K562 (cell line): Measurements from ENCODE around the gene SLC7A8. TPM values are rescaled to one million over a fixed set of nuclear protein-coding genes. Genes with fewer than 3 reads are reported as not detected.

Experiments
- ATAC-seq: fragments of 200-7000 bp; cut with Tn5 transposase; 3 replicates; pipeline ENCODE4 v1.9.1; 2020; ENCODE audit warnings: moderate library complexity
- BruUV-seq: library from RNA; stranded (reverse); fragments of 400-500 nt; replicated peaks from 2 replicates; lab custom pipeline; 2021; lab: Mats Ljungman, UMichigan
- CTCF ChIA-PET: fragments of 300-600 bp; formaldehyde crosslinking; extraction: SDS; loops from one replicate; lab custom pipeline; 2021; ENCODE audit warnings: low intra/inter-chr PET ratio; lab: Yijun Ruan, JAX
- POLR2A ChIA-PET: fragments of 300-600, 350-650 bp; sonication (Branson Sonifier 250); formaldehyde crosslinking; extraction: SDS; loops from one replicate; lab custom pipeline; 2021; ENCODE audit warnings: antibody characterized with exemption, inconsistent platforms; lab: Yijun Ruan, JAX
- DNase-seq, 4 experiments: peaks; one replicate each; pipeline versions ENCODE4 v3.0.0 to v3.0.0-alpha.2; 2011 to 2018; ENCODE audit warnings: low spot score in 3 of 4, mixed read lengths in 3 of 4; ENCODE audit errors: extremely low read depth in 1 of 4
- FAIRE-seq: peaks from 2 replicates; lab custom pipeline; 2011; peaks lifted over from hg19 to GRCh38; lab: Jason Lieb, UNC
- H2AFZ ChIP-seq: 2 replicates; pipeline ENCODE4 v1.6.0; 2011; ENCODE audit warnings: low read depth, low read length, control low read depth, inconsistent platforms
- H3K27ac ChIP-seq: fragments of 200-600 bp; 3 replicates; pipeline ENCODE4 v1.8.0; 2011; ENCODE audit warnings: low read depth, mild to moderate bottlenecking, control low read depth, inconsistent platforms, low read length, moderate library complexity, mixed read lengths; ENCODE audit errors: extremely low read depth
- H3K27me3 ChIP-seq, 2 experiments: fragments of 300-600 bp in 1 of 2; 2 replicates in 1 of 2; 3 replicates in 1 of 2; pipeline versions ENCODE4 v1.6.0 to v1.8.0; 2011; ENCODE audit warnings: inconsistent platforms in 2 of 2, low read length in 2 of 2, mild to moderate bottlenecking in 1 of 2, mixed read lengths in 1 of 2, moderate library complexity in 1 of 2; ENCODE audit not compliant: control insufficient read depth in 2 of 2, insufficient read depth in 2 of 2
- H3K36me3 ChIP-seq: fragments of 300-600 bp; 3 replicates; pipeline ENCODE4 v1.8.0; 2011; ENCODE audit warnings: mild to moderate bottlenecking, low read length, inconsistent platforms; ENCODE audit not compliant: control insufficient read depth, insufficient read depth
- H3K4me1 ChIP-seq, 2 experiments: fragments of 200-600 bp in 1 of 2; replicated peaks in 1 of 2; 2 replicates in 1 of 2; 3 replicates in 1 of 2; pipeline versions ENCODE4 v1.5.1 to v1.8.0; 2011; ENCODE audit warnings: inconsistent platforms in 2 of 2, low read length in 2 of 2, mild to moderate bottlenecking in 1 of 2, mixed read lengths in 1 of 2, moderate library complexity in 1 of 2; ENCODE audit not compliant: control insufficient read depth in 2 of 2, insufficient read depth in 2 of 2
- H3K4me2 ChIP-seq: 2 replicates; pipeline ENCODE4 v1.6.1; 2011; ENCODE audit warnings: low read length, control low read depth, inconsistent platforms, mixed read lengths; ENCODE audit not compliant: insufficient read depth
- H3K4me3 ChIP-seq: fragments of 200-600 bp; sonication (generic), shearing (Covaris generic); 2 replicates; pipeline ENCODE4 v1.5.1; 2016; ENCODE audit warnings: control low read depth, inconsistent platforms
- H3K79me2 ChIP-seq: fragments of 200-600 bp; 3 replicates; pipeline ENCODE4 v1.8.0; 2011; ENCODE audit warnings: low read length, inconsistent platforms; ENCODE audit not compliant: control insufficient read depth, insufficient read depth
- H3K9ac ChIP-seq, 2 experiments: 2 replicates each; pipeline versions ENCODE4 v1.6.0 to v1.6.1; 2011; ENCODE audit warnings: low read depth in 2 of 2, low read length in 2 of 2, control low read depth in 1 of 2, inconsistent platforms in 1 of 2, mild to moderate bottlenecking in 1 of 2, mixed read lengths in 1 of 2; ENCODE audit not compliant: insufficient read depth in 1 of 2
- H3K9me1 ChIP-seq: one replicate; pipeline ENCODE4 v1.6.0; 2011; ENCODE audit warnings: inconsistent platforms, mild to moderate bottlenecking, low read length, moderate library complexity; ENCODE audit not compliant: control insufficient read depth, insufficient read depth
- H3K9me3 ChIP-seq: replicated peaks from 2 replicates; pipeline ENCODE4 v1.5.1; 2011; ENCODE audit warnings: low read depth, low read length, inconsistent platforms; ENCODE audit not compliant: control insufficient read depth, insufficient read depth
- H4K20me1 ChIP-seq: replicated peaks from 2 replicates; pipeline ENCODE4 v1.6.1; 2011; ENCODE audit warnings: low read length, inconsistent platforms, mixed read lengths; ENCODE audit not compliant: control insufficient read depth, insufficient read depth
- CGGBP1 ChIP-seq: fragments of 250-450 bp; sonication (Bioruptor Pico); IDR thresholded peaks from 2 replicates; pipeline ENCODE4 v1.9.0; 2021; ENCODE audit warnings: mild to moderate bottlenecking
- FOSL1 ChIP-seq: fragments of 200-800 bp; sonication (Bioruptor generic); conservative IDR thresholded peaks from 2 replicates; pipeline ENCODE4 v1.6.1; 2016; ENCODE audit warnings: missing genetic modification characterization, missing compliant biosample characterization
- FOXJ2 ChIP-seq: fragments of 200-800 bp; sonication (Bioruptor generic); IDR thresholded peaks from 2 replicates; pipeline ENCODE4 v1.6.1; 2016; ENCODE audit warnings: missing genetic modification characterization, missing compliant biosample characterization
- HBP1 ChIP-seq: fragments of 450-650 bp; formaldehyde crosslinking; IDR thresholded peaks from 2 replicates; pipeline ENCODE4 v1.4.0; 2022; ENCODE audit warnings: missing genetic modification characterization
- KDM2B ChIP-seq: fragments of 250-450 bp; sonication (Bioruptor Pico); IDR thresholded peaks from 2 replicates; pipeline ENCODE4 v1.8.0; 2021; ENCODE audit warnings: mild to moderate bottlenecking, moderate library complexity
- KLF10 ChIP-seq: fragments of 250-450 bp; sonication (Bioruptor Pico); IDR thresholded peaks from 2 replicates; pipeline ENCODE4 v1.6.1; 2021; ENCODE audit warnings: matching md5 sums
- NEUROD1 ChIP-seq: fragments of 150-350 bp; IDR thresholded peaks from 2 replicates; pipeline ENCODE4 v1.6.1; 2014; ENCODE audit warnings: borderline replicate concordance, low read length, low read depth; ENCODE audit not compliant: partially characterized antibody
- NFIC ChIP-seq: fragments of 450-650 bp; IDR thresholded peaks from 2 replicates; pipeline ENCODE4 v1.6.1; 2017; ENCODE audit warnings: mild to moderate bottlenecking, inconsistent platforms
- POLR2A ChIP-seq: fragments of 450-650 bp; conservative IDR thresholded peaks from 2 replicates; pipeline ENCODE4 v1.6.1; 2016
- STAG1 ChIP-seq: sonication (generic); formaldehyde crosslinking; IDR thresholded peaks from 2 replicates; pipeline ENCODE4 v1.5.0; 2020; ENCODE audit warnings: missing genetic modification reagents, borderline replicate concordance
- THRAP3 ChIP-seq: fragments of 450-650 bp; IDR thresholded peaks from 2 replicates; pipeline ENCODE4 v1.6.1; 2016; ENCODE audit warnings: mild to moderate bottlenecking, inconsistent platforms, borderline replicate concordance
- ZC3H4 ChIP-seq: sonication (generic); formaldehyde crosslinking; IDR thresholded peaks from 2 replicates; pipeline ENCODE4 v1.9.0; 2021; ENCODE audit warnings: missing genetic modification reagents, borderline replicate concordance
- ZNF133 ChIP-seq: fragments of 250-450 bp; sonication (Bioruptor Pico); IDR thresholded peaks from 2 replicates; pipeline ENCODE4 v1.4.0; 2020; ENCODE audit warnings: mild to moderate bottlenecking
- ZNF134 ChIP-seq: fragments of 250-450 bp; sonication (Bioruptor Pico); conservative IDR thresholded peaks from 2 replicates; pipeline ENCODE4 v1.4.0; 2020
- WGBS: fragments of 100-300 bp; shearing (Covaris generic); methylation state at CpG from one replicate; pipeline ENCODE4 v1.1.6; 2016; ENCODE audit warnings: low coverage, mixed read lengths; ENCODE audit not compliant: insufficient coverage; ENCODE audit errors: missing lambda C conversion rate; 5-methylcytosine and 5-hydroxymethylcytosine counted together
- in situ Hi-C: fragments of 300-500 bp; cut with MboI; formaldehyde crosslinking; loops from 4 replicates; pipeline ENCODE4 v1.15.0; 2018; ENCODE audit warnings: inconsistent platforms, mixed read lengths
- intact Hi-C: fragments of 100-400 bp; cut with micrococcal nuclease; formaldehyde crosslinking; loops from 2 replicates; pipeline ENCODE4 v1.14.2; 2022
- polyA plus RNA-seq, 8 experiments: library from polyadenylated mRNA; depleted of rRNA in 4 of 8; stranded (reverse) in 5 of 8; unstranded in 3 of 8; fragments of >200 nt; fragmentation: Nextera tagmentation in 2 of 8; fragmentation: Illumina TruSeq in 1 of 8; extraction: Ambion mirVana in 2 of 8; extraction: Trizol in 1 of 8; gene quantifications; 2 replicates each; pipeline versions ENCODE4 v1.2.1 to v1.2.3, GENCODE V29; 2011 to 2014; ENCODE audit warnings: inconsistent platforms in 1 of 8, missing spikeins in 1 of 8
- total RNA-seq, 7 experiments: library from RNA; depleted of rRNA in 6 of 7; stranded (reverse); fragments of >200 nt in 6 of 7; fragmentation: Illumina TruSeq in 2 of 7; extraction: Trizol in 2 of 7; gene quantifications; 2 replicates each; pipeline versions ENCODE4 v1.2.1 to v1.2.3, GENCODE V29; 2011 to 2021; ENCODE audit warnings: low replicate concordance in 1 of 7

Gene SLC7A8
- total and polyA plus RNA-seq, 9 of the 15 experiments (the other 6 are each of a cell fraction or from before 2014, with no cell fraction given), result 2.0 to 33.0 (median 6.0) TPM

- WGBS, result 13% methylated on average over 5 of the region's 5 CpGs
- no peak overlapping the region for H2AFZ ChIP-seq
- FAIRE-seq (peak; percentile 48), ATAC-seq (no peak), DNase-seq (no peak)
- H3K27me3 ChIP-seq, result peaks cover 0 to 10% of the 10 kb centered on the region in 2 experiments; a peak in 3 of 5 replicates
- H3K4me2 ChIP-seq, result no peak overlapping the region
- H3K36me3 ChIP-seq, result no peaks in the 10 kb centered on the region
- intact Hi-C loops (no loop called here), in situ Hi-C loops (no loop called here)
- ChIA-PET CTCF (no interaction called here), POLR2A (interaction anchor here (0.7 kb wide), 1 partner anchor 173 kb away, joined by 3 read pairs; no protein-coding TSS in a partner anchor)
- BruUV-seq, result no TSS peak
- no peak overlapping the region for H3K9ac ChIP-seq
- H3K4me1 ChIP-seq, result peaks cover 41 to 61% of the 10 kb centered on the region in 2 experiments
- no peaks in the 10 kb centered on the region for H3K79me2 ChIP-seq
- no peaks in the 10 kb centered on the region for H3K9me3 ChIP-seq
- H3K9me1 ChIP-seq, result no peaks in the 10 kb centered on the region
- H4K20me1 ChIP-seq, result peaks cover 3% of the 10 kb centered on the region; the same call in 1 of the 2 replicates
- H3K4me3 ChIP-seq, result no peak overlapping the region
- H3K27ac ChIP-seq, result no peak overlapping the region
- TF ChIP-seq CGGBP1 (no peak), ZNF134 (CRISPR knock-in tag) (peak; percentile 76)
Observed at GRCh38 chr14:23115918-23116317, 67.5 kb downstream of the SLC7A8 start.

- Histone ChIP-seq H3K4me1 (peaks cover 35 to 64% of the 10 kb centered on the region in 2 experiments), H3K9me1 (no peaks in the 10 kb centered on the region), H3K9me3 (no peaks in the 10 kb centered on the region), H3K27me3 (peaks cover 0 to 12% of the 10 kb centered on the region in 2 experiments; a peak in 3 of 5 replicates), H3K9ac (0 out of 4 replicates have a peak overlapping the region, but pooled peaks of 1 of the 2 experiments have one; percentile 18), H3K4me2 (no peak overlapping the region), H3K27ac (no peak overlapping the region), H3K4me3 (no peak overlapping the region), H3K79me2 (no peaks in the 10 kb centered on the region), H4K20me1 (peaks cover 3% of the 10 kb centered on the region; the same call in 1 of the 2 replicates), H3K36me3 (no peaks in the 10 kb centered on the region), H2AFZ (no peak overlapping the region)
- WGBS, result 28% methylated on average over 10 of the region's 10 CpGs
- CTCF ChIA-PET, result no interaction called here
- DNase-seq (no peak), FAIRE-seq (no peak), ATAC-seq (no peak)
- intact Hi-C loops, result no loop called here
- no TSS peak for BruUV-seq
- in situ Hi-C loops, result no loop called here
- POLR2A ChIA-PET, result interaction anchor here (0.6 to 0.7 kb wide), 2 partner anchors 9 to 173 kb away, joined by 3 read pairs; no protein-coding TSS in a partner anchor
- TF ChIP-seq ZC3H4 (CRISPR knock-in tag), result no peak
- no peak for TF ChIP-seq THRAP3
- no peak for TF ChIP-seq NEUROD1
- no peak for TF ChIP-seq FOXJ2
- TF ChIP-seq POLR2A, result no peak
- TF ChIP-seq ZNF133 (CRISPR knock-in tag), result no peak
- TF ChIP-seq STAG1 (CRISPR knock-in tag), result no peak
- TF ChIP-seq FOSL1 (tag), result 0 out of 2 replicates have a peak, but pooled peaks have one; percentile 35
- no peak for TF ChIP-seq HBP1
- no peak for TF ChIP-seq KDM2B (CRISPR knock-in tag)
- no peak for TF ChIP-seq NFIC
- no peak for TF ChIP-seq KLF10
Observed at GRCh38 chr14:23115039-23115731, 68.3 kb downstream of the SLC7A8 start.
